GM12878 (cell line): ENCODE data around the gene FAM131B. TPM values are rescaled to one million over a fixed set of nuclear protein-coding genes. Genes with fewer than 3 reads are reported as not detected.
"Not testable (repeated sequence)": the region's sequence is repeated elsewhere in the genome, so short reads cannot be mapped to it uniquely, and the experiment has no call there.

Source experiments
- ATAC-seq: fragments of 200-7000 bp; cut with Tn5 transposase; 3 replicates; pipeline ENCODE4 v1.9.1; 2020; ENCODE audit warnings: mild to moderate bottlenecking, moderate library complexity
- BruUV-seq: library from RNA; stranded (reverse); fragments of 400-500 nt; replicated peaks from 2 replicates; lab custom pipeline; 2021; lab: Mats Ljungman, UMichigan
- CTCF ChIA-PET: fragments of 300-600 bp; sonication (Branson Sonifier 250); formaldehyde crosslinking; extraction: SDS; loops from one replicate; lab custom pipeline; 2021; ENCODE audit warnings: inconsistent platforms; lab: Yijun Ruan, JAX
- POLR2A ChIA-PET: fragments of 350-600 bp; formaldehyde crosslinking; extraction: SDS; loops from one replicate; lab custom pipeline; 2021; ENCODE audit warnings: inconsistent platforms; lab: Charles Lee
- RAD21 ChIA-PET: fragments of 300-600 bp; sonication (Branson Sonifier 250); formaldehyde crosslinking; loops from one replicate; lab custom pipeline; 2023; ENCODE audit warnings: antibody characterized with exemption; ENCODE audit not compliant: unreplicated experiment; lab: Charles Lee
- SMC1A ChIA-PET: fragments of 300-600 bp; sonication (Branson Sonifier 250); formaldehyde crosslinking; loops from one replicate; lab custom pipeline; 2023; ENCODE audit not compliant: unreplicated experiment, uncharacterized antibody; lab: Charles Lee
- DNase-seq: peaks from one replicate; pipeline ENCODE4 v3.0.0-alpha.2; 2011; ENCODE audit warnings: low read depth, low spot score
- FAIRE-seq: peaks from 3 replicates; lab custom pipeline; 2011; peaks lifted over from hg19 to GRCh38; lab: Jason Lieb, UNC
- H2AFZ ChIP-seq: 2 replicates; pipeline ENCODE4 v1.6.0; 2011; ENCODE audit warnings: low read depth, low read length, control low read depth; ENCODE audit not compliant: control insufficient read depth
- H3K27ac ChIP-seq: 2 replicates; pipeline ENCODE4 v1.5.1; 2011; ENCODE audit warnings: control low read depth; ENCODE audit not compliant: control insufficient read depth, insufficient read depth
- H3K27me3 ChIP-seq, 2 experiments: replicated peaks in 1 of 2; 2 replicates each; pipeline versions ENCODE4 v1.6.0 to v1.6.1; 2011; ENCODE audit warnings: low read length in 1 of 2; ENCODE audit not compliant: control insufficient read depth in 2 of 2, insufficient read depth in 2 of 2
- H3K36me3 ChIP-seq, 2 experiments: 2 replicates each; pipeline ENCODE4 v1.5.1; 2011; ENCODE audit warnings: low read length in 1 of 2; ENCODE audit not compliant: control insufficient read depth in 2 of 2, insufficient read depth in 2 of 2
- H3K4me1 ChIP-seq: 2 replicates; pipeline ENCODE4 v1.6.1; 2011; ENCODE audit warnings: mild to moderate bottlenecking, low read length, moderate library complexity, mixed read lengths; ENCODE audit not compliant: control insufficient read depth, insufficient read depth
- H3K4me2 ChIP-seq: 2 replicates; pipeline ENCODE4 v1.6.0; 2011; ENCODE audit warnings: control low read depth; ENCODE audit not compliant: control insufficient read depth, insufficient read depth
- H3K4me3 ChIP-seq: fragments of 200-600 bp; sonication (generic); 2 replicates; pipeline ENCODE4 v1.5.1; 2016
- H3K79me2 ChIP-seq: 2 replicates; pipeline ENCODE4 v1.6.0; 2011; ENCODE audit warnings: low read length; ENCODE audit not compliant: control insufficient read depth, insufficient read depth
- H3K9ac ChIP-seq: 2 replicates; pipeline ENCODE4 v1.8.0; 2011; ENCODE audit warnings: low read length, control low read depth, mixed read lengths; ENCODE audit not compliant: control insufficient read depth, insufficient read depth
- H3K9me3 ChIP-seq: replicated peaks from 3 replicates; pipeline ENCODE4 v1.5.1; 2011; ENCODE audit warnings: mild to moderate bottlenecking, low read length; ENCODE audit not compliant: control insufficient read depth, insufficient read depth
- H4K20me1 ChIP-seq: 2 replicates; pipeline ENCODE4 v1.6.0; 2011; ENCODE audit not compliant: control insufficient read depth, insufficient read depth
- WGBS: methylation state at CpG from one replicate; pipeline ENCODE4 v1.1.6; 2016; ENCODE audit warnings: low lambda C conversion rate; ENCODE audit not compliant: insufficient replicate concordance, insufficient coverage; ENCODE audit errors: missing lambda C conversion rate; 5-methylcytosine and 5-hydroxymethylcytosine counted together
- in situ Hi-C: fragments of 300-500 bp; cut with MboI; formaldehyde crosslinking; loops from 9 replicates; pipeline ENCODE4 v1.14.3; 2018; ENCODE audit warnings: mixed read lengths
- intact Hi-C: fragments of 100-400 bp; cut with micrococcal nuclease; formaldehyde crosslinking; loops from one replicate; pipeline ENCODE4 v1.14.2; 2022; ENCODE audit not compliant: unreplicated experiment
- polyA plus RNA-seq, 11 experiments: library from polyadenylated mRNA; depleted of rRNA in 4 of 11; unstranded in 6 of 11; stranded (reverse) in 5 of 11; fragments of >200 nt; fragmentation: Nextera tagmentation in 4 of 11; fragmentation: Illumina TruSeq in 1 of 11; extraction: Ambion mirVana in 4 of 11; extraction: Trizol in 1 of 11; gene quantifications; 1 replicate in 1 of 11; 2 replicates in 10 of 11; pipeline versions ENCODE4 v1.2.1 to v1.2.3, GENCODE V29; 2011 to 2016; ENCODE audit warnings: inconsistent platforms in 2 of 11, missing spikeins in 2 of 11, low read depth in 1 of 11
- total RNA-seq, 4 experiments: library from RNA; depleted of rRNA in 3 of 4; stranded (reverse); fragments of >200 nt in 3 of 4; fragmentation: Illumina TruSeq in 1 of 4; extraction: Trizol in 1 of 4; gene quantifications; 2 replicates each; pipeline versions ENCODE4 v1.2.1 to v1.2.3, GENCODE V29; 2013 to 2021
- TF ChIP-seq, protein P1 (sequence below): fragments of 450-650 bp; formaldehyde crosslinking; IDR thresholded peaks from 2 replicates; pipeline ENCODE4 v1.5.0; 2022; ENCODE audit warnings: mild to moderate bottlenecking, missing genetic modification characterization

The FAM131B gene
- total and polyA plus RNA-seq, 10 of the 15 experiments (the other 5 are each of a cell fraction or from before 2014, with no cell fraction given) = 0.03 to 0.05 TPM; not detected in 8

GRCh38 chr7:143405173-143406001 is 42.9 kb upstream of the FAM131B start (continued):
- TF ChIP-seq, protein P1, sequence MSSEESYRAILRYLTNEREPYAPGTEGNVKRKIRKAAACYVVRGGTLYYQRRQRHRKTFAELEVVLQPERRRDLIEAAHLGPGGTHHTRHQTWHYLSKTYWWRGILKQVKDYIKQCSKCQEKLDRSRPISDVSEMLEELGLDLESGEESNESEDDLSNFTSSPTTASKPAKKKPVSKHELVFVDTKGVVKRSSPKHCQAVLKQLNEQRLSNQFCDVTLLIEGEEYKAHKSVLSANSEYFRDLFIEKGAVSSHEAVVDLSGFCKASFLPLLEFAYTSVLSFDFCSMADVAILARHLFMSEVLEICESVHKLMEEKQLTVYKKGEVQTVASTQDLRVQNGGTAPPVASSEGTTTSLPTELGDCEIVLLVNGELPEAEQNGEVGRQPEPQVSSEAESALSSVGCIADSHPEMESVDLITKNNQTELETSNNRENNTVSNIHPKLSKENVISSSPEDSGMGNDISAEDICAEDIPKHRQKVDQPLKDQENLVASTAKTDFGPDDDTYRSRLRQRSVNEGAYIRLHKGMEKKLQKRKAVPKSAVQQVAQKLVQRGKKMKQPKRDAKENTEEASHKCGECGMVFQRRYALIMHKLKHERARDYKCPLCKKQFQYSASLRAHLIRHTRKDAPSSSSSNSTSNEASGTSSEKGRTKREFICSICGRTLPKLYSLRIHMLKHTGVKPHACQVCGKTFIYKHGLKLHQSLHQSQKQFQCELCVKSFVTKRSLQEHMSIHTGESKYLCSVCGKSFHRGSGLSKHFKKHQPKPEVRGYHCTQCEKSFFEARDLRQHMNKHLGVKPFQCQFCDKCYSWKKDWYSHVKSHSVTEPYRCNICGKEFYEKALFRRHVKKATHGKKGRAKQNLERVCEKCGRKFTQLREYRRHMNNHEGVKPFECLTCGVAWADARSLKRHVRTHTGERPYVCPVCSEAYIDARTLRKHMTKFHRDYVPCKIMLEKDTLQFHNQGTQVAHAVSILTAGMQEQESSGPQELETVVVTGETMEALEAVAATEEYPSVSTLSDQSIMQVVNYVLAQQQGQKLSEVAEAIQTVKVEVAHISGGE = no peak

DNA sequence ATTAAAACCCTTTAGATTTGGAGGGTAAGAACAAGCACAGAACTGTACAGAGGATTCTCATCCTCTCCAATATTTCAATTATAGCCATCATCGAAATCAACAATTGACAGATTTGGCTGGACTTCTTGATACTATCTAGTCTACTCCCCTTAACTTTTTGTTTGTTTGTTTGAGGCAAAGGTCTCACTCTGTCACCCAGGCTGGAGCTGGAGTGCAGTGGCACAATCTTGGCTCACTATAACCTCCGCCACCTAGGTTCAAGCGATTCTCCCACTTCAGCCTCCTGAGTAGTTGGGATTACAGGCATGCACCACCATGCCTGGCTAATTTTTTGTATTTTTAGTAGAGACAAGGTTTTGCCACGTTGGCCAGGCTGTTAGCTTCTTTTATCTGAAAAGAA is 39.7 kb upstream of the FAM131B start:
- intact Hi-C loops, RAD21 ChIA-PET, DNase-seq, BruUV-seq, H3K4me1 ChIP-seq, H3K36me3 ChIP-seq, H3K4me2 ChIP-seq, H3K79me2 ChIP-seq, ATAC-seq, H3K9me3 ChIP-seq, H3K9ac ChIP-seq, in situ Hi-C loops, H3K27me3 ChIP-seq, H3K4me3 ChIP-seq, H3K27ac ChIP-seq, POLR2A ChIA-PET, FAIRE-seq, H2AFZ ChIP-seq, H4K20me1 ChIP-seq: not testable (repeated sequence)
- ChIA-PET SMC1A (interaction anchor here (1.0 kb wide), 1 partner anchor 160 kb away, joined by 3 read pairs; no protein-coding TSS in a partner anchor), CTCF (interaction anchor here (1.4 to 2.3 kb wide), 3 partner anchors 13 to 162 kb away, joined by 3 to 10 read pairs (median 5); no protein-coding TSS in a partner anchor)
- 42% methylated on average over 4 of the region's 4 CpGs for WGBS
